ENCODE results near the gene PRELP.
"Not testable (repeated sequence)": the region's sequence is repeated elsewhere in the genome, so short reads cannot be mapped to it uniquely, and the experiment has no call there.

Gene PRELP

GRCh38 chr1:203447151-203447550, 28.5 kb upstream of the PRELP start:
- TF ChIP-seq CTCF (IDR thresholded peaks at IDR 0.05; ENCODE audit: insufficient read depth, missing control alignments), result no peak
- DNase-seq (ENCODE audit: insufficient read length, low spot score), result no peak
- FAIRE-seq, result no peak

GRCh38 chr1:203447598-203447997, 28.0 kb upstream of the PRELP start:
- not testable (repeated sequence) for DNase-seq (ENCODE audit: insufficient read length, low spot score); FAIRE-seq

- TF ChIP-seq CTCF (IDR thresholded peaks at IDR 0.05; ENCODE audit: insufficient read depth, missing control alignments), result no peak
- FAIRE-seq, result no peak
- no peak for DNase-seq (ENCODE audit: insufficient read length, low spot score)
These were observed 27.0 kb upstream of the PRELP start for GRCh38 chr1:203448521-203449061.

- no peak for FAIRE-seq
- TF ChIP-seq CTCF (IDR thresholded peaks at IDR 0.05; ENCODE audit: insufficient read depth, missing control alignments), result no peak
- no peak for DNase-seq (ENCODE audit: insufficient read length, low spot score)
These were observed 25.6 kb upstream of the PRELP start for GRCh38 chr1:203450001-203450400.

- no peak for TF ChIP-seq CTCF (IDR thresholded peaks at IDR 0.05; ENCODE audit: insufficient read depth, missing control alignments)
- DNase-seq (ENCODE audit: insufficient read length, low spot score) (no peak), FAIRE-seq (no peak)
These were observed 25.0 kb upstream of the PRELP start for GRCh38 chr1:203450479-203451149.

- DNase-seq (ENCODE audit: insufficient read length, low spot score) (no peak), FAIRE-seq (peak; percentile 64)
- TF ChIP-seq CTCF (IDR thresholded peaks at IDR 0.05; ENCODE audit: insufficient read depth, missing control alignments), result no peak
These were observed 23.5 kb upstream of the PRELP start for GRCh38 chr1:203451836-203452784.

- no peak for FAIRE-seq
- TF ChIP-seq CTCF (IDR thresholded peaks at IDR 0.05; ENCODE audit: insufficient read depth, missing control alignments), result no peak
These were observed 22.6 kb upstream of the PRELP start for GRCh38 chr1:203453016-203453415.

More at GRCh38 chr1:203453016-203453415, 22.6 kb upstream of the PRELP start:
- no peak for DNase-seq (ENCODE audit: insufficient read length, low spot score)

Data from D721Med (cell line).